Measurements from ENCODE around the gene HSD11B2. TPM values are rescaled to one million over a fixed set of nuclear protein-coding genes. Genes with fewer than 3 reads are reported as not detected.

Gene HSD11B2
- total RNA-seq, 1 experiment from 2014 or later = 0.77 TPM

- DNase-seq (ENCODE audit: low read depth, low spot score) (no peak), ATAC-seq (no peak)
- H3K27me3 ChIP-seq (ENCODE audit: control insufficient read depth, insufficient read depth, low read length) = no peaks in the 10 kb centered on the region
- no peak overlapping the region for H3K27ac ChIP-seq (ENCODE audit: low read length)
- TF ChIP-seq TCF7L2 (IDR thresholded peaks at IDR 0.05; ENCODE audit: low read depth, low read length) = no peak
- TF ChIP-seq SIN3A (IDR thresholded peaks at IDR 0.05; ENCODE audit: borderline replicate concordance, insufficient read depth, low read depth, low read length) = no peak
- no peak for TF ChIP-seq REST (IDR thresholded peaks at IDR 0.05; ENCODE audit: insufficient read depth in 1 of 2, low read depth in 2 of 2, low read length in 1 of 2)
- TF ChIP-seq POLR2AphosphoS5 (IDR thresholded peaks at IDR 0.05; ENCODE audit: low read depth, low read length) = no peak
- TF ChIP-seq CTCF (IDR thresholded peaks at IDR 0.05) = no peak
- no peaks in the 10 kb centered on the region for H3K9me3 ChIP-seq (ENCODE audit: control insufficient read depth, insufficient read depth, low read depth, low read length)
- in situ Hi-C loops (cut with HindIII; ENCODE audit: low pct_unique_long_range_greater_than_20kb, low sequenced_read_pairs) (no loop called here), intact Hi-C loops (cut with micrococcal nuclease; ENCODE audit: unreplicated experiment) (no loop called here)
- H3K4me3 ChIP-seq (ENCODE audit: low read depth in 2 of 2, low read length in 2 of 2) = no peak overlapping the region
- ChIA-PET CTCF (no interaction called here), POLR2A (no interaction called here)
- H3K4me1 ChIP-seq (ENCODE audit: control insufficient read depth, insufficient read depth, low read length) = peaks cover 2% of the 10 kb centered on the region; the same call in 1 of the 2 replicates
- H3K36me3 ChIP-seq (ENCODE audit: control insufficient read depth, insufficient read depth, low read length) = no peaks in the 10 kb centered on the region
- BruUV-seq (replicated peaks) = no TSS peak
Observed at GRCh38 chr16:67432506-67432890, 1.6 kb downstream of the HSD11B2 start.

GRCh38 chr16:67433131-67433719 is 2.3 kb downstream of the HSD11B2 start:
- no peak for ATAC-seq
- CTCF ChIA-PET = no interaction called here
- Histone ChIP-seq H3K4me1 (ENCODE audit: control insufficient read depth, insufficient read depth, low read length) (peaks cover 2% of the 10 kb centered on the region; the same call in 1 of the 2 replicates), H3K27me3 (ENCODE audit: control insufficient read depth, insufficient read depth, low read length) (no peaks in the 10 kb centered on the region), H3K9me3 (ENCODE audit: control insufficient read depth, insufficient read depth, low read depth, low read length) (no peaks in the 10 kb centered on the region), H3K4me3 (ENCODE audit: low read depth in 2 of 2, low read length in 2 of 2) (no peak overlapping the region), H3K36me3 (ENCODE audit: control insufficient read depth, insufficient read depth, low read length) (no peaks in the 10 kb centered on the region), H3K27ac (ENCODE audit: low read length) (no peak overlapping the region)
- DNase-seq (ENCODE audit: low read depth, low spot score) = no peak
- in situ Hi-C loops (cut with HindIII; ENCODE audit: low pct_unique_long_range_greater_than_20kb, low sequenced_read_pairs) = no loop called here
- TF ChIP-seq TCF7L2 (IDR thresholded peaks at IDR 0.05; ENCODE audit: low read depth, low read length) (no peak), SIN3A (IDR thresholded peaks at IDR 0.05; ENCODE audit: borderline replicate concordance, insufficient read depth, low read depth, low read length) (no peak), POLR2AphosphoS5 (IDR thresholded peaks at IDR 0.05; ENCODE audit: low read depth, low read length) (no peak), CTCF (IDR thresholded peaks at IDR 0.05) (no peak), REST (IDR thresholded peaks at IDR 0.05; ENCODE audit: insufficient read depth in 1 of 2, low read depth in 2 of 2, low read length in 1 of 2) (no peak)
- intact Hi-C loops (cut with micrococcal nuclease; ENCODE audit: unreplicated experiment) = no loop called here
- BruUV-seq (replicated peaks) = no TSS peak
- POLR2A ChIA-PET = interaction anchor here (0.6 to 0.7 kb wide), 2 partner anchors 13 to 209 kb away, joined by 3 to 5 read pairs; no protein-coding TSS in a partner anchor
